CD4-positive, alpha-beta T cell treated with Interleukin-10 for 1 hour (primary cell): ENCODE data around the gene ADAM15.
A peak's percentile ranks its signal among the peaks of the same experiment; 100 is the strongest.

ENCODE experiments used
- DNase-seq: peaks from one replicate; pipeline ENCODE4 v3.0.0-alpha.2; 2020

The ADAM15 gene

DNA sequence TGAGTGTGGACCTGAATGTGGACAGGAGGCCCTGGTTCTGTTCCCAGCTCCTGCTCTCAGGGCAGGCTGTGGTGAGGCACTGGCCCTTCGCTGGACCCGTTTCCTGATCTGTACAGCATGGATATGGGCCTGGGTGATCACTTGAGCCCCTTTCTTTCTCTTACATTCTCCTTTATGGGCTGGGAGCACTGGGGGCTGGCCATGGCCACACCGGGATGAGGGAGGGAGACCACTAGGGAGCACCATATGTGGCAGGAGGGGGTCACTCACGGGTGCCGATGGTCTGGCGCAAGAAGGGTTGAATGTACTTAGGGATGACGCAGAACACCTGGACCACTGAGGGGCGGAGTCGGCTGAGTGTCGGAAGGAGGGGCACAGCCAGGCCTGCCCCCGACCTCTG, 20.2 kb upstream of the ADAM15 start:
- no peak for DNase-seq

DNA sequence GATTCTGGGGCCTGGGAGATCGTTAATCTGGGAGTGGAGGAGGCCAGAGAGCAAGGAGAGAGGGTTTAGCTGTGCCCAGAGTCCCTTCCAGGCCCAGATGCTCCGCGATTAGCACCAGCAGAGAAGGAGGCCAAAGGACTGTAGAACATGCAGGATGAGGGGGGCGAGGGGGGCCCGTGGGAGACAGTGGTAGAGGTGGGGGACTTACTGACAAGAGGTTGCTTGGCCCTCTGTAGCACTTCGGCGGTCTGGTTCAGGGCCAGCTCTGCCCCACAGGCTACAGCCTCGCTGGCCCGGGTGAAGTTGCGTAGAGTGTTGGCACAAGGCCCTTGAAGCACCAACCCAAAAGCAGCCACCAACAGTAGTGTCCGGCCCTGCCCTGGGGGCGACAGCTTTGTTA, 18.2 kb upstream of the ADAM15 start:
- DNase-seq: no peak

DNA sequence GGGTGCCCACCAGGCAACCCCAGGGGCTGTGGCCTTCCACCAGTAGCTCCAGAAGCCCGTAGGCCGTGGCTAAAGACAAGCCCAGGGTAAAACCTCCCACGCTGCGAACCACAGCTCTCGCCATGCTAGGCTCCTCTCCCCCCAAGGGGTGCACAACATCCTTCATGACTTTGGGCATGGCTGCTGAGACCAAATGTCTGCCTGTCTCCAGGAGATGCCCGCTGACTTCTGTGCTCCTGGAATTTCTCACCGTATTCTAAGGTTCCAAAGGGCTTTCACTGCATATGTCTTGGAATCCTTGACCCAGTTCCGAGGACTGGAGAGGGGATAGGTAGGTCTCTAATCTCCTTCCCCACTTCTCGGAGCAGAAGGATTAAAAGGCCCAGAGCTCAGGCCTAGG, 17.6 kb upstream of the ADAM15 start, which contains the start of the genes DCST1 and DCST2:
Gene DCST1, plus strand, starts transcription at position 301 of the 400 bp plus-strand sequence. CDS start 213 bp downstream, outside the sequence.
Gene DCST2, minus strand, starts transcription at position 258 of the 400 bp plus-strand sequence. Its CDS starts 80 bp downstream, at position 178.
- no peak for DNase-seq

DNA sequence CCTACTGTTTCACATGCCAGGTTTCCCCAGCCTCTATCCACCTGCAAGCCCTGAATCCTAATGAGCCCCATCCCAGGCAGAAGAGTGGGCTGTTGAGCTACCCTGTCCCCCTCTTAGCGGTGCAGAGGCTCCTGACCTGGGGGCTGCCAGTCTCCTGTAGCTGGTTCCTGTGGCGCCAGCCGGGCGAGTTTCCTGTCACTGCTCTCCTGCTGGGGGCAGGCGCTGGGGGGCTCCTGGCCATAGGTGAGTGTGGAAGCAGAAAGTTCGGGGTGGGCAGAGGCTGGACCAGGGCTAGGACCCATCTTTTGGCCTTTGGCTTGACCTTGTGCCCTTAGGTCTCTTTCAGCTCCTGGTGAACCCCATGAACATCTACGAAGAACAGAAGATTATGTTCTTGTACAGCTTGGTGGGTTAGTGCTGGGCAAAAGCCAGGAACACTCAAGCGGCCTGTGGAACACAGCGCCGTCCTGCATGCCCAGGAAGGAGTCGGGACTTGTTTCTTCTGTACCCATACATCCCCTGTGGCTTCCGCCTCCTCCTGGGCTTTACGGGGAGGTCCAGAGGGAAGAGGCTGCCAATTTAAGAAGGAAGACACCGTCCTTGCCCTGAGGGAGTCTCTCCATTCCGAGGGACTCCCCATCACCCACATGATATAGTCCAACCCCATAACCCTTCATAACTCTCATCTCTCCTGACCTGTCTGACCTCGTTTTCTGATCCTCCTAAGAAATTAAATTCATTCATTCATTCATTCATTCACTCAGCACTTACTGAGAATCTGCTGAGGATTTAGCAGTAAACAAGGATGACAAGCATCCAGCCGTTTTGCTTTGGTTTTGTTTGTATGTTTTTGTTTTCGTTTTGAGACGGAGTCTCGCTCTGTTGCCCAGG, 16.6 kb upstream of the ADAM15 start:
- DNase-seq: no peak

DNA sequence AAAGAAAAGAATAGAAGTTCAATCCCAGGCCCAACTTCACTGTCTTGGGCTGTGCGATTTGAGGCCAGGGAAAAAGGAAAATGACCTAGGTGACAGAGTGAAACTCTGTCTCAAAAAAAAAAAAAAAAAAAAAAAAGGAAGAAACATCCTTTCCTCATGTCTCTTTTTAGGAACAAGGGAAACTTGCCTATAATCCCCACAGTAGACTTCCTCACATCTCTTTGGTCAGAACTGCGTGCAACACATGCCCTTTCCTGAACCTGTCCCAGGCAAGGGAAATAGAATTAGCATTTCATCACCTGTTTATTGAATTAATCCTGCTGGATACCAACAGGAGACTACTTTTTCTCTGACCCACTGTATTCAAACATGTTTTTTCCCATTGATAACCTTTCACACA, 15.2 kb upstream of the ADAM15 start:
- DNase-seq: no peak

DNA sequence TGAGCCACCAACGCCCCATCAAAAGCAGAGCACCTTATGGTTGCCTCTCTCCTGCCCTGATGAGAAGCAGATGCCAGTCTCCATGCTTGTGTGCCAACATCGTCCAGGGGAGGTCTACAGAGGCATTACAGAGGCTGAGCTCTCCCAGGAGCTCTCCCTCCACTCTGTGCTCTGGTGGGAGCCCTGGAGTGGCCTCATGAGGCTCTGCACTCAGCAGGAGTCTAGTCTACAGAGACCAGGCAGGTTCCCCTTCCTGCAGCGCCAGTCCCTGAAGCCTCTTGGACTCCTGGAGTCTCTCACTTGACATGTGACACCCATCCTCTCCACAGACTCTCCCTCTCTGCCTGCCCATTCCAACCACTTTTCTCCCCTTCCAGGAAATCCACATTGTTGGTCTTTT, 14.1 kb upstream of the ADAM15 start:
- DNase-seq: no peak

DNA sequence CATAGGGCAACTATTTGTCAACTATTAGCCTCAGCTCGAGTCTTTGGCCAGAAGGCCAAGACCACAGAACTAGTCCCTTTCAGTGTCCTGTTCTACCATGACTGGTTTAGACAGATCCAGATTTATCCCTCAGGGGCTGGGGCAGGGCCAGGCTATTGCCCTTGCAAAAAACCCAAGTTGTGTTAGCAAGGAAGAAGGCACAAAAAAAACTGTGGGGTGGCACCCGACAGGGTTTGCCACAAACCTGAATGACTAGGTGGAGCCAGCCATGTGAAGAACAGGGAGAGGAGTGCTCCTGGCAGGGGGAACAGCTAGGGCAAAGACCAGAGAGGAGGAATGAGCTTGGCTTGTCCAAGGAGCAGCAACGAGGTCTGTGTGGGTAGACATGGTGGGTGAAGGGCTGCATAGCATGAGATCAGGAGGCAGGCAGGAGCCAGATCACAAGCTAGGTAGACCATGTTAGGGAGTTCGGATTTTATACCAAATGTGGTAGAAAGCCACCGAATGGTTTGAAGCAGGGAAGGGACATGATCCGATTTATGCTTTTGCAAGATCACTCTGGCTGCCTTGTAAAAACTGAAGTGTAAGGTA, 13.2 kb upstream of the ADAM15 start:
- DNase-seq: no peak

DNA sequence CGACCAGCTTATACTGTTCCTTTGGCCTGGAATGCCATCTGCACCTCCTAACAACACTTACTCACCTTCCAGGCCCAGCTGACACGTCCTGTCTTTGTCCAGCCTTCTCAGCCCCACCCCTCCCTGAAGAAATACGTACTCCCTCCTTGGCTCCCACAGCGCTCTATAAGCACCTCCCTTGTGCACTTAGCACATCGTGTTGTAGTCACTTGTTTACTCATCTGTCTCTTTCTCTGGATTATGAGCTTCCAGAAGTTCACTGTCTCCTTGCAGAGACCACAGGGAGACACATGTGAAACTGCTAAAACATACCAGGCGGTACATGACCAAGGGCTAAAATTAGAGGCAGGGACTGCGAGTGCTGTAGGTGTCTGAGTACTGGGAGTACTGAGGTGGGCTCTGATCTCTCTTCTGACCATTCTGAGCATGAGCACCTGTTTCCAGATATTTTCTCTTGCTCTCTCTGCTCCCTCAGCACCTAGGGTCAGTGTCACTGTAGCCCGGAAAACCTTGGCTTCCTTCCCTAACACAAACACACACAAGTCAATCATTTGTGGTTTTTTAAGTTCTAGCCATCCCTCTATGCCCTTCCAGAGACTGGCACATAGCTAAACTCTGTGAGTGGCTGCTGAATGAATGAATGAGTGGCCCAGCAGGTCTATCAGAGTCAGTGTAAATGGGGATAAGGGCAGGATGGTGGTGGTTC, 12.4 kb upstream of the ADAM15 start:
- DNase-seq: no peak

DNA sequence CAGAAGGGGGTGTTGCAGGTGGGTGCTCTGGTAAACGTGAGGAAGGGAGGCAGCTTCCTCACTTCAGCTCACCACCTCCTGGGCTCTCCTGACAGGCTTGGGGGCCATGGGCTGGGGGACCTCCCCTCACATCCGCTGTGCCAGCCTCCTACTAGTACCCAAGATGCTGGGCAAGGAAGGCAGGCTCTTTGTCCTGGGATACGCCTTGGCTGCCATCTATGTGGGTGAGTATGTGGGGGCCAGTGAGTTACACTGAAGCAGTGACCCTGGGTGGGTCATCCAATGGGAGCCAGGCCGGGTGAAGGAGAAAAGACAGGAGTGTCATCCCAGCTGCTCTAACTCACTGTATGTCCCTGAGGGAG, 11.8 kb upstream of the ADAM15 start:
- DNase-seq: no peak

DNA sequence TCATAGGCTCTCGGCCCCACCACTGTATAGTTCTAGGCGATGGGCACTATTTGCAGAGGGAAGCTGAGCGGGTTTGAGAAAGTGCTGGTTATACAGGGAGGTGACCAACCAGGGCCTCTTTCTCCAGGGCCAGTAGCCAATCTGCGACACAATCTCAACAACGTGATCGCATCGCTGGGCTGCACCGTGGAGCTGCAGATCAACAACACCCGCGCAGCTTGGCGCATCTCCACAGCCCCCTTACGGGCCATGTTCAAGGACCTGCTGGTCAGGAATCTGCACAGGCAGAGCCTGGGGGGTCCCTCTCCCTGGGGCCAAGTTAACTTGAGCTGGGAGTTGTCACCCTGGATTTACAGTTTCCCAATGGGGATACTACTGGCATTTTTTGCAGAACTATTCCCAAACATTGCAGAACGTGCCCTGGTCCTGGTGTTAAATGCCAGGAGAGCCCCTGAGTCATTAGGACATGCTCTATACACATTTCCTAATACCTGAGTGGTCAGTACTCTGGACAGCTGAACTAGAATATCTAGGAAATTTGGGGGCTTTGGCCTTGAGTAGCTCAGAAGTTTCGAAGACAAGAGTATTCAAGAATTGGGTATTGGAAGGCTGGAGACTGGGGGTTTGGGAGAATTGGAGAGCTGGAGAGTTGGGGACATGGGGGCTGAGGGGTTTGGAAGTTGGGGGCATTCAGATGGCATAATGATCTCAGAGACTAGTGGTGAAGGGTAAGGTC, 10.6 kb upstream of the ADAM15 start:
- DNase-seq: no peak

DNA sequence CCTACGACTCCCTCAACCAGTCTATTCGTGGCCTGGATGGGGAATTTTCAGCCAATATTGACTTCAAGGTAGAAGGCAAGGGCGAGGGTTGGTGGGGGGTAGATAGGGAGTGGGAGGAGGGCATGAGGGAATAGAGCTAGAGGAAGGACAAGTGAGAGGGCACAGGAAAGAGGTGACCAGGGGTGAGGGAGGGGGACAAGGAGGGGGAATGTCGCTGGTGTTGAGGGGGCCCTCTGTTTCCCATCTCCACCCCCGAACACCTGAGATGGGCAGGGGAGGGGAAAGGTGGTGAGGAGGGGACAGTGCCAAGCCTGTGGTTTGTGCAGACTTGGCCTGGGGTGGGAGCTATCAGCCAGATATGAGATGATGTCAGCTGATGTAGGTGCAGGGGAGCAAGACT, 8.3 kb upstream of the ADAM15 start:
- DNase-seq: no peak

DNA sequence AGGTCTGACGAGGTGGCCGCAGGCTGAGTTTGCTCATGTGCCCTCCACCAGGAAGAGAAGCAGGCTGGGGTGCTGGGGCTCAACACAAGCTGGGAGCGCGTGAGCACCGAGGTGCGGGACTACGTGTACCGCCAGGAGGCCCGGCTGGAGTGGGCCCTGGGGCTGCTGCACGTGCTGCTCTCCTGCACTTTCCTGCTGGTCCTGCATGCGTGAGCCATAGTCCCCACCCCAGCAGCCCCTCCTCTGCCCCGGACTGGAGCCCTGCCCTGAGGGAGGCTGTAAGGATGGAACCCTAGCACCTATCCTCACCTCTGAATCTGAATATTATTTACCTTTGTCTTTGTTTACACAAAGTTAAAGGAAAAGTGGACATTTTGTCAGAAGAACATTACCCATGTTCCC, 7.8 kb upstream of the ADAM15 start:
- DNase-seq: no peak

DNA sequence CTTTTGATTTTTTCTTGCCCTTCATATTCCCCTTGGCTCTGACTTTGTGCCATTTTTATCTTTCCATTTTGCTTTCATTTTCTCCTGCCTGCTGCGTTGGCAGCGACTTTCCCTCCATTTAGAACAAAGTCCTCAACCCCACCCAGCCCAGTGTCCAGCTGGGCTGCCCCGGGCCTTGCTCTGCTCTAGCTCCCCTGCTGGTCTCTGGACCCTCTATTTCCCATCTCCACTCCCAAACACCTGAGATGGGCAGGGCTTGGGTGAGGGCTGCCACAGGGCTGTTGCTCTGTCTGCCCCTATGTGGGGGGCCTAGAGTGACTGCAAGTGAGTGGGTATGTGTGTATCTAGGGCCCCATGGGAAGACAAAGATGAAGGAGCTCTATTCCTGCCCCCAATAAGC, 7.3 kb upstream of the ADAM15 start:
- DNase-seq: no peak

DNA sequence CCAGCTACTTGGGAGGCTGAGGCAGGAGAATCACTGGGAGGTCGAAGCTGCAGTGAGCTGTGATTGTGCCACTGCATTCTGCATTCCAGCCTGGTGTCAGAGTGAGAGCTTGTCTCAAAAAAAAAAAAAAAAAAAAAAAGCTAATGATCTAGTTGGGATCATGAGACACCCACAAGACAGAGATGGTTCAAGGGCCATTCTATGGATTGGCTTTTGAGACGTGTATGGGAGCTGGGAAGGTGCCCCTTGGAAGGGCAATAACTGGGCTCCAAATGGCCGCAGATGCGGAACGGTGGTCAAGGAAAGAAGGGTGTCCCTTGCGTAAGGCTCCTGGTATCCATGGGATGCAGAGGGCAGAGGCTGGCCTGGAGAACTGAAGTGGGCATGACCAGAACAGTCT, 6.8 kb upstream of the ADAM15 start:
- DNase-seq: no peak

DNA sequence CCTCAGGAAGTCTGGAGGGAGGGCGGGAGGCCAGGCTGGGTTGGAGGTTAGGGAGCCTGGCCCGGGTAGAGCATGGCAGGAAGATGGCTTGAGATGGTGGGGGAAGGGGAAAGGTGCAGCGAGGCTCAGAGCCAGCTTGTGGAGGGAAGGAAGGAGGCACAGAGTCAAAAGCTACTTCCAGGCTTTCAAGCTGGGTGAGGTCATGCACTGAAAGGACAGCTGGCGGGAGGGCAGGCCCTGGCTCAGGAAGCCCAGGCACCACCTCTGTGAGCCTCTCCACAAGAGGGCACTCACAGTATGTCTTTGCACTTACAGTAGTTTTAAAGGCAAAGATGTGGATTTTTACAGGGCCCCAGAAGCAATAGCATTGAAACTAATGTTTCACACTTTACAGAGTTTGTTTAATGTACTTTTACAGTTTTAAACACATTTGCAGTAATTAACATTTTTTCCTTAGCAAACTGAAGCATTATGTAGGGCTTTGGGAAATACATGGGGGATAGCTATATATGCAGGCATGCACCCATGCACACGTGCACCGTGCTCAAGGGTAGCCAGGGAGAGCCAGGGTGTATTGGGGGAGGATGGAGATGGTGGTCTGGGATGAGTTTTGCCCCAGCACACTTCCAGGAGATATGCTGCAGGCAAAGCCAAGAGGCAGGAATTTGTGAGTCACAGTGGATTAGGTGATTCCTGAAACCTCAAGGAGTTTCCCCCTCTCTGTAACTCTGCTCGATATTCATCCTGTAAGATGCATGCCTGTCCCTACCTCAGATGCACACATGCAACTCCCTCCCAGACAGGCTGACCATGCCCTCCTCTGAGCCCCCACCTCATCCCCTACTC, 6.1 kb upstream of the ADAM15 start:
- DNase-seq: peak; percentile 78

DNA sequence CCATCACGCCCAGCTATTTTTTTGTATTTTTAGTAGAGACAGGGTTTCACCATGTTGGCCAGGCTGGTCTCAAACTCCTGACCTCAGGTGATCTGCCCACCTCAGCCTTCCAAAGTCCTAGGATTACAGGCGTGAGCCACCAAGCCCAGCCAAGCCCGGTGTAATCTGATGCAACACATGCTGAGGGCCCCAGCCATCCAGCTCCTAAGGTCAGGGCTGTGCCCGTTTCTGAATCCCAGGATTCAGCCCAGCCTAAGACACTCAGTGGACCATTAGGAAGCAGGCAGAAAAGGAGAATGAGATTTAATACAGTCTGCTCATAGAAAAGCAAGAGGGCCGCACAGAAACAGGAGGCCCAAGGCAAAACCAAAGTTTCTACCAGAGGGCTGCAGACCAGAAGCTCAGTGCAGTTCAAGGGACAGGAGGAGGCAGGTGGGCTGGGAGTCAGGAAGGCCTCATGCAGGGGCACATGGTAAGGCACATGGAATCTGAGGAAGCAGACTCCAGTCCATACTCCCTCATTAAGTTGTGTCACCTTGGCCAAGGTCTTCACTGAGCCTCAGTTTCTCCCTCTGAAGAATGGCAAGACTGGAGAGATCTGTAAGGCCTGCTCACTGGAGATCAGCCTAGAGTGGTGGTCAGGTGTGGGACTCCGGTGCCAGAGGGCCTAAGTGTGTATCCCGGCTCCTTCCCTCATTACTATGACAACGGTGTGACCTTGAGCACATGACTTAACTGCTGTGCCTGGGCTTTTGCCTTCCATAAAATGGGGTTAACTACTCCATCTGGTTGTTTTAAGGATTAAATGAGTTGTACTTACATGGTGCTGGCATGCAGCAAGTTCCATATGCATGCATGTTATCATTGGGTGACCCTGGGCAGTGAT, 2.4 kb upstream of the ADAM15 start:
- DNase-seq: no peak

DNA sequence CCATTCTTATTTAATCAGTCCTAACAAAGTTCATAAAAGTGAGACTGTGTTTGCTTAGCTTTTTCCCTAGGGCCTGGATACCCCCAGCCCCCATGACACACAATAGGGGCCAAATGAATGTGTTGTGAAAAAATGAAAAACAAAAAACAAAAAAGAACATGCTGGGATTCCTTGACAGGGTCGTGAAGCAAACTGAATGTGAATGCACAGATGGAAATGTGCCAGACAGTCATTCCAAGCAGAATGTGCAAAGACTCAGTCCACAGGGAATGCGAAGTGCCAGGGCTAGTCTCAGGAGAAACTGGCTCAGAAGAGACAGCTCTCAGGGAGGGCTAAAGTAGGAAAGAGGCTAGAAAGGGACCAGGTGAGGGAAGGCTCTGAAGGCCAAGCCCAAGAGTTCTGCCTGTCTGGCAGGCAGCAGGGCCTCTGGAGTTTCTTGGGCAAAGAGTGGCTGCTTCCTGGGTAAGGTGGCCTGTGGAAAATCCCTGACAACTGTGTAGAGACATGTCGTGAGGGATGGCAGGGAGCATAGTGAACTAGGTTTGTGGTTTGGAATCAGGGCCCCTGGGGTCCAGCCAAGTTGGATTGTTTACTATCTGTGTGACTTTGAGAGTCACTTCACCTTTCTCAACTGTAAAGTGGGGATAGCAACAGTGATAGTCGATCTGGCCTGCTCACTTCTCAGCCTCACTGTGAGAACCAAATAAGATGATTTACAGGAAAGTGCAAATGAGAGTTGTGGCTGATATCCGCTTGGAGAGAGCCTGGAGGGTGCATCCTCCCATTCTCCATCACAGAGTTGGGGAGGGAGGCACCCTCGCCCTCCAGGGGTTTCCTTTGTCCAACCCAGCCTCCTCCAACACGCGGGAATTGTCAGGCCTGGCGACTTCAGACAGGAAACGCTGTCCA, 1.2 kb upstream of the ADAM15 start:
- DNase-seq: peak; percentile 4

DNA sequence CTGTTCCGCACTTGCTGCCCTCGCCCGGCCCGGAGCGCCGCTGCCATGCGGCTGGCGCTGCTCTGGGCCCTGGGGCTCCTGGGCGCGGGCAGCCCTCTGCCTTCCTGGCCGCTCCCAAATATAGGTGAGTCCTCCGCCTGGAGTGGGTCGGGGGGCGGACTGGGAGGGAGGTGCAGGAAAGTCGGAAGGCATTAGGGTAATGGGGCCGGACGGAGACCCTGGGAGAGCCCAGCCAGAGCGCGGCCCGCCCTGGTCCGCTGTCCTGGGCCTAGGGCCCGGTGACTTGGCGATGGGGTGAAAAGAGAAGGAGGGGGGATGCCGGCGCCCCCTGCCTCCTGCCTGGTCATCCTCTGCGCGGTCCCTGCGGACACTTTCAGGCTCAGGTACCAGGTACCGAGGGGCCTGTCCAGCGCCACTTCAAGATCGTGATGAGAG, 243 bp downstream of the ADAM15 start:
- no peak for DNase-seq

DNA sequence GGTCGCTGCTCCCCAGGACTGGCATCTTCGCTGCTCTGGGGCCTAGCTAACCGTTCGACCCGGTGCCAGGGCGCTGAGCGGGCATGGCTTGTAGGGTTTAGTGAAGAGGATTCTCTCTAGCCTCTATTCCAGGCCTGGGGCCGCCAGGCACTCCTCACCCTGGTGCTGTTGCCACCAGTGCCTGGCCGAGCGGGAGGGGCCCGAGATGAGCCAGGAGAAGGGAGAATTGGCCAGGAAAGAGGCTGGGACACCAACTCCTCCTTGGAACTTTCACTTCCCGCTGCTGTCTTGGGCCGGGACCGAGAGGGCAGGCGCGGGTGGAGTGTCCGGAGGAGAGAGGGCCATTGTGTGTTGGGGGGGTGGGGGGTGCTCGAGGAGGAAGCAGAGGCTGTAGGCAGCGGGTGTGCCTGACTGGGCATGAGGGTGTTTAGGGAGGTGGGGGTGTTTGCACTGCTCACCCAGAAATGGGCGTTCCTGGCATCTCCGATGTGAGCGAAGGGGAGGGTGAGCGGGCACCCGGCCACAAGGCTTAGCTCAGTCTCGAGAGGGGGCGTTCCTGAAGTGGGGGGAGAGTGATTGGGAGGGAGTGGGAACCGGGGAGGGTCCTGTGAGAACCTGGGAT, 772 bp downstream of the ADAM15 start:
- DNase-seq: peak; percentile 58
